ENCODE data around the gene ANO1. TPM values are rescaled to one million over a fixed set of nuclear protein-coding genes. Genes with fewer than 3 reads are reported as not detected.

ANO1 gene
- total and polyA plus RNA-seq, 5 experiments from 2014 or later = not detected

GRCh38 chr11:70107191-70107590 is 29.1 kb downstream of the ANO1 start:
- DNase-seq (no peak), ATAC-seq (no peak)
- H3K4me3 Mint-ChIP-seq = no peak overlapping the region
- no peaks in the 10 kb centered on the region for H3K36me3 Mint-ChIP-seq
- no peak overlapping the region for H3K27ac Mint-ChIP-seq
- H3K27me3 Mint-ChIP-seq = peaks cover 0 to 30% (median 6%) of the 10 kb centered on the region in 5 donors
- H3K9me3 Mint-ChIP-seq = no peaks in the 10 kb centered on the region
- POLR2A ChIA-PET = no interaction called here
- H3K4me1 Mint-ChIP-seq = peaks cover 0 to 13% (median 6%) of the 10 kb centered on the region in 4 donors

GRCh38 chr11:70107756-70108155 is 29.6 kb downstream of the ANO1 start:
- DNase-seq = no peak
- no peaks in the 10 kb centered on the region for H3K9me3 Mint-ChIP-seq
- POLR2A ChIA-PET = no interaction called here
- H3K27ac Mint-ChIP-seq = no peak overlapping the region
- H3K4me1 Mint-ChIP-seq = peaks cover 0 to 13% (median 6%) of the 10 kb centered on the region in 4 donors
- H3K27me3 Mint-ChIP-seq = peaks cover 0 to 30% (median 6%) of the 10 kb centered on the region in 5 donors
- no peaks in the 10 kb centered on the region for H3K36me3 Mint-ChIP-seq
- ATAC-seq = no peak
- H3K4me3 Mint-ChIP-seq = no peak overlapping the region

GRCh38 chr11:70108250-70108649 is 30.1 kb downstream of the ANO1 start:
- POLR2A ChIA-PET = no interaction called here

GRCh38 chr11:70109006-70109405 is 30.9 kb downstream of the ANO1 start:
- Mint-ChIP-seq H3K36me3 (no peaks in the 10 kb centered on the region), H3K27me3 (peaks cover 0 to 30% (median 6%) of the 10 kb centered on the region in 5 donors), H3K27ac (no peak overlapping the region), H3K4me3 (no peak overlapping the region), H3K4me1 (peaks cover 0 to 13% (median 6%) of the 10 kb centered on the region in 4 donors), H3K9me3 (no peaks in the 10 kb centered on the region)
- POLR2A ChIA-PET = no interaction called here
- DNase-seq = no peak
- ATAC-seq = no peak

More at GRCh38 chr11:70108250-70108649, 30.1 kb downstream of the ANO1 start:
- Mint-ChIP-seq H3K27me3 (peaks cover 0 to 30% (median 6%) of the 10 kb centered on the region in 5 donors), H3K9me3 (no peaks in the 10 kb centered on the region), H3K4me3 (no peak overlapping the region), H3K4me1 (peaks cover 0 to 13% (median 6%) of the 10 kb centered on the region in 4 donors), H3K36me3 (no peaks in the 10 kb centered on the region), H3K27ac (no peak overlapping the region)
- ATAC-seq (no peak), DNase-seq (no peak)

GRCh38 chr11:70109903-70110302 is 31.8 kb downstream of the ANO1 start:
- no peaks in the 10 kb centered on the region for H3K9me3 Mint-ChIP-seq
- H3K27me3 Mint-ChIP-seq = peaks cover 0 to 30% (median 3%) of the 10 kb centered on the region in 5 donors

GRCh38 chr11:70110538-70111055 is 32.5 kb downstream of the ANO1 start:
- DNase-seq (no peak), ATAC-seq (no peak)
- Mint-ChIP-seq H3K27me3 (peaks cover 0 to 30% (median 3%) of the 10 kb centered on the region in 5 donors), H3K4me3 (no peak overlapping the region), H3K4me1 (peaks cover 0 to 13% (median 6%) of the 10 kb centered on the region in 4 donors), H3K36me3 (no peaks in the 10 kb centered on the region), H3K27ac (no peak overlapping the region), H3K9me3 (no peaks in the 10 kb centered on the region)
- POLR2A ChIA-PET = no interaction called here

More at GRCh38 chr11:70109903-70110302, 31.8 kb downstream of the ANO1 start:
- Mint-ChIP-seq H3K4me3 (no peak overlapping the region), H3K27ac (no peak overlapping the region), H3K36me3 (no peaks in the 10 kb centered on the region), H3K4me1 (peaks cover 0 to 13% (median 6%) of the 10 kb centered on the region in 4 donors)
- DNase-seq (no peak), ATAC-seq (no peak)
- POLR2A ChIA-PET = no interaction called here

GRCh38 chr11:70111269-70112016 is 33.3 kb downstream of the ANO1 start:
- Mint-ChIP-seq H3K27me3 (peaks cover 0 to 37% (median 6%) of the 10 kb centered on the region in 5 donors), H3K4me1 (peaks cover 0 to 13% (median 6%) of the 10 kb centered on the region in 4 donors), H3K4me3 (peak overlapping the region in 1 of 10 donors; percentile 48), H3K27ac (peak overlapping the region in 2 of 10 donors; percentile 22 to 43), H3K9me3 (no peaks in the 10 kb centered on the region), H3K36me3 (no peaks in the 10 kb centered on the region)
- DNase-seq (no peak), ATAC-seq (no peak)
- POLR2A ChIA-PET = no interaction called here

- H3K9me3 Mint-ChIP-seq = no peaks in the 10 kb centered on the region
- no peak for DNase-seq
- no peak for ATAC-seq
- H3K36me3 Mint-ChIP-seq = no peaks in the 10 kb centered on the region
- peaks cover 0 to 37% (median 9%) of the 10 kb centered on the region in 5 donors for H3K27me3 Mint-ChIP-seq
- H3K4me3 Mint-ChIP-seq = peak overlapping the region in 1 of 10 donors; percentile 48
- POLR2A ChIA-PET = no interaction called here
- peaks cover 0 to 13% (median 6%) of the 10 kb centered on the region in 4 donors for H3K4me1 Mint-ChIP-seq
- H3K27ac Mint-ChIP-seq = peak overlapping the region in 1 of 10 donors; percentile 43
Observed at GRCh38 chr11:70112017-70112434, 33.9 kb downstream of the ANO1 start.

GRCh38 chr11:70113801-70114200 is 35.7 kb downstream of the ANO1 start:
- ATAC-seq = no peak
- H3K4me3 Mint-ChIP-seq = no peak overlapping the region

GRCh38 chr11:70115778-70116177 is 37.7 kb downstream of the ANO1 start:
- no peak for ATAC-seq
- no peaks in the 10 kb centered on the region for H3K36me3 Mint-ChIP-seq
- POLR2A ChIA-PET = no interaction called here
- H3K4me1 Mint-ChIP-seq = peaks cover 0 to 13% (median 7%) of the 10 kb centered on the region in 4 donors
- H3K9me3 Mint-ChIP-seq = peaks cover 0 to 15% (median 0%) of the 10 kb centered on the region in 9 donors
- no peak for DNase-seq
- H3K27ac Mint-ChIP-seq = no peak overlapping the region
- no peak overlapping the region for H3K4me3 Mint-ChIP-seq
- peaks cover 7 to 50% (median 31%) of the 10 kb centered on the region in 5 donors for H3K27me3 Mint-ChIP-seq

More at GRCh38 chr11:70113801-70114200, 35.7 kb downstream of the ANO1 start:
- DNase-seq = no peak
- POLR2A ChIA-PET = no interaction called here
- Mint-ChIP-seq H3K36me3 (no peaks in the 10 kb centered on the region), H3K27me3 (peaks cover 4 to 47% (median 23%) of the 10 kb centered on the region in 5 donors), H3K9me3 (peaks cover 0 to 10% (median 0%) of the 10 kb centered on the region in 9 donors), H3K27ac (no peak overlapping the region), H3K4me1 (peaks cover 0 to 13% (median 6%) of the 10 kb centered on the region in 4 donors)

- Mint-ChIP-seq H3K4me1 (peaks cover 0 to 7% (median 6%) of the 10 kb centered on the region in 4 donors), H3K27ac (no peak overlapping the region), H3K9me3 (peaks cover 0 to 15% (median 0%) of the 10 kb centered on the region in 9 donors), H3K36me3 (no peaks in the 10 kb centered on the region), H3K4me3 (no peak overlapping the region), H3K27me3 (peaks cover 9 to 42% (median 31%) of the 10 kb centered on the region in 5 donors)
- no peak for ATAC-seq
- DNase-seq = no peak
- POLR2A ChIA-PET = interaction anchor here (0.7 kb wide), 1 partner anchor 11 kb away, joined by 3 read pairs; no protein-coding TSS in a partner anchor
Observed at GRCh38 chr11:70116386-70117065, 38.4 kb downstream of the ANO1 start.

GRCh38 chr11:70117567-70118145 is 39.5 kb downstream of the ANO1 start:
- Mint-ChIP-seq H3K4me1 (peaks cover 0 to 9% (median under 1%) of the 10 kb centered on the region in 4 donors), H3K27me3 (peaks cover 9 to 42% (median 31%) of the 10 kb centered on the region in 5 donors), H3K36me3 (no peaks in the 10 kb centered on the region), H3K27ac (no peak overlapping the region), H3K4me3 (no peak overlapping the region), H3K9me3 (peaks cover 0 to 15% (median 0%) of the 10 kb centered on the region in 9 donors)
- ATAC-seq = no peak
- DNase-seq = no peak
- POLR2A ChIA-PET = no interaction called here

Data from naive thymus-derived CD8-positive, alpha-beta T cell (primary cell).